ENCODE results near the gene MYO3B.

GRCh38 chr2:170248574-170249393 is 70.8 kb downstream of the MYO3B start:
- no peak for TF ChIP-seq GATA3 (IDR thresholded peaks at IDR 0.05; ENCODE audit: low read depth, low read length)
- TF ChIP-seq GATA2 (IDR thresholded peaks at IDR 0.05; ENCODE audit: low read depth, low read length), result no peak
